ENCODE results near the gene IHH. TPM values are rescaled to one million over a fixed set of nuclear protein-coding genes. Genes with fewer than 3 reads are reported as not detected.

IHH gene
- total RNA-seq, 1 experiment from 2014 or later = 0.17 TPM

- H3K9ac ChIP-seq (ENCODE audit: low read length) = no peak overlapping the region
- H3K4me3 ChIP-seq (replicated peaks in 1 of 2; ENCODE audit: low read depth in 1 of 2, low read length in 2 of 2) = no peak overlapping the region
- no peaks in the 10 kb centered on the region for H3K36me3 ChIP-seq (ENCODE audit: control insufficient read depth in 1 of 2, insufficient read depth in 2 of 2, low read length in 2 of 2)
- ATAC-seq = no peak
- POLR2A ChIA-PET = no interaction called here
- RAD21 ChIA-PET (ENCODE audit: low non-redundant PET in 1 of 2, low total read pairs in 2 of 2, uncharacterized antibody in 2 of 2, unreplicated experiment in 2 of 2) = interaction anchor here in 1 of 2 experiments (1.5 kb wide), 1 partner anchor 83 kb away, joined by 4 read pairs; no protein-coding TSS in a partner anchor
- H3K9me3 ChIP-seq (ENCODE audit: control insufficient read depth in 1 of 2, insufficient read depth in 1 of 2, low read depth in 1 of 2, low read length in 2 of 2) = no peaks in the 10 kb centered on the region
- H3K4me1 ChIP-seq (ENCODE audit: control insufficient read depth in 1 of 2, insufficient read depth in 2 of 2, low read length in 2 of 2) = peaks cover 0 to 9% of the 10 kb centered on the region in 2 experiments; a peak in 1 of 4 replicates
- CTCF ChIA-PET = interaction anchor here (0.8 to 4.8 kb wide), 9 partner anchors 8 to 84 kb away, joined by 3 to 64 read pairs (median 7); no protein-coding TSS in a partner anchor
- H2AFZ ChIP-seq (ENCODE audit: low read depth, low read length, poor library complexity, severe bottlenecking) = no peak overlapping the region
- no peaks in the 10 kb centered on the region for H3K9me2 ChIP-seq (ENCODE audit: insufficient read depth)
- no peaks in the 10 kb centered on the region for H3K79me2 ChIP-seq (ENCODE audit: insufficient read depth, low read length)
- no peak for DNase-seq (ENCODE audit: low read depth, low spot score)
- TF ChIP-seq POLR2A (IDR thresholded peaks at IDR 0.05; ENCODE audit: borderline replicate concordance, extremely low read depth, insufficient read depth, insufficient read length) (no peak), CEBPB (IDR thresholded peaks at IDR 0.05; ENCODE audit: low read depth) (no peak), ZNF274 (IDR thresholded peaks at IDR 0.05; ENCODE audit: low read depth, low read length) (no peak), JUND (IDR thresholded peaks at IDR 0.05) (no peak), EGR1 (IDR thresholded peaks at IDR 0.05; ENCODE audit: low read depth) (no peak), FOSL1 (IDR thresholded peaks at IDR 0.05; ENCODE audit: low read depth) (peak; percentile 16; the same call in 1 of the 2 replicates), EZH2 (IDR thresholded peaks at IDR 0.05) (no peak), EZH2phosphoT487 (IDR thresholded peaks at IDR 0.05; ENCODE audit: borderline replicate concordance) (no peak), ATF3 (IDR thresholded peaks at IDR 0.05) (no peak), ELF1 (IDR thresholded peaks at IDR 0.05; ENCODE audit: borderline replicate concordance, low read depth) (peak; percentile 46)
- TF ChIP-seq, protein P1, sequence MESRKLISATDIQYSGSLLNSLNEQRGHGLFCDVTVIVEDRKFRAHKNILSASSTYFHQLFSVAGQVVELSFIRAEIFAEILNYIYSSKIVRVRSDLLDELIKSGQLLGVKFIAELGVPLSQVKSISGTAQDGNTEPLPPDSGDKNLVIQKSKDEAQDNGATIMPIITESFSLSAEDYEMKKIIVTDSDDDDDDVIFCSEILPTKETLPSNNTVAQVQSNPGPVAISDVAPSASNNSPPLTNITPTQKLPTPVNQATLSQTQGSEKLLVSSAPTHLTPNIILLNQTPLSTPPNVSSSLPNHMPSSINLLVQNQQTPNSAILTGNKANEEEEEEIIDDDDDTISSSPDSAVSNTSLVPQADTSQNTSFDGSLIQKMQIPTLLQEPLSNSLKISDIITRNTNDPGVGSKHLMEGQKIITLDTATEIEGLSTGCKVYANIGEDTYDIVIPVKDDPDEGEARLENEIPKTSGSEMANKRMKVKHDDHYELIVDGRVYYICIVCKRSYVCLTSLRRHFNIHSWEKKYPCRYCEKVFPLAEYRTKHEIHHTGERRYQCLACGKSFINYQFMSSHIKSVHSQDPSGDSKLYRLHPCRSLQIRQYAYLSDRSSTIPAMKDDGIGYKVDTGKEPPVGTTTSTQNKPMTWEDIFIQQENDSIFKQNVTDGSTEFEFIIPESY (IDR thresholded peaks at IDR 0.05; ENCODE audit: extremely low read depth, insufficient replicate concordance, low read length) = no peak
- no peak overlapping the region for H3K27ac ChIP-seq (ENCODE audit: low read depth, low read length)
- H3K4me2 ChIP-seq (ENCODE audit: low read length) = peak overlapping the region; percentile 13; the same call in 1 of the 2 replicates
- no peaks in the 10 kb centered on the region for H3K27me3 ChIP-seq (ENCODE audit: insufficient read depth, low read length)
- intact Hi-C loops (cut with micrococcal nuclease) = loop anchor here (5.0 kb wide), 1 partner anchor 71 kb away; no protein-coding TSS in a partner anchor
- no peaks in the 10 kb centered on the region for H4K20me1 ChIP-seq (ENCODE audit: insufficient read depth)
- BruUV-seq (replicated peaks) = no TSS peak
Observed at GRCh38 chr2:219071131-219071816, 10.6 kb upstream of the IHH start.
